UCSD-AML1 (cell line): ENCODE data around the gene CALML6.

Experiments used
- DNase-seq: peaks from one replicate; lab custom pipeline; 2025; ENCODE audit not compliant: unreplicated experiment; lab: John Stamatoyannopoulos, UW

CALML6 gene

GRCh38 chr1:1942753-1943656 lies 27.9 kb downstream of the CALML6 start:
- no peak for DNase-seq

- DNase-seq = peak; percentile 59
Observed at GRCh38 chr1:1943834-1944570, 28.9 kb downstream of the CALML6 start.

GRCh38 chr1:1945782-1946393 lies 30.8 kb downstream of the CALML6 start:
- DNase-seq = no peak

- no peak for DNase-seq
Observed at GRCh38 chr1:1946540-1946939, 31.5 kb downstream of the CALML6 start.

- DNase-seq = no peak
Observed at GRCh38 chr1:1947493-1947892, 32.4 kb downstream of the CALML6 start.

- DNase-seq = no peak
Observed at GRCh38 chr1:1948783-1949182, 33.7 kb downstream of the CALML6 start.

GRCh38 chr1:1950940-1951339 lies 35.9 kb downstream of the CALML6 start:
- no peak for DNase-seq

- DNase-seq = no peak
Observed at GRCh38 chr1:1954015-1954414, 39.0 kb downstream of the CALML6 start.

- DNase-seq = no peak
Observed at GRCh38 chr1:1954831-1955441, 39.9 kb downstream of the CALML6 start.

- DNase-seq = no peak
Observed at GRCh38 chr1:1955621-1956094, 40.6 kb downstream of the CALML6 start.

- no peak for DNase-seq
Observed at GRCh38 chr1:1956101-1956500, 41.0 kb downstream of the CALML6 start.

- no peak for DNase-seq
Observed at GRCh38 chr1:1956586-1957532, 41.8 kb downstream of the CALML6 start.

- no peak for DNase-seq
Observed at GRCh38 chr1:1957533-1957961, 42.5 kb downstream of the CALML6 start.

- no peak for DNase-seq
Observed at GRCh38 chr1:1958071-1958541, 43.0 kb downstream of the CALML6 start.

- DNase-seq = no peak
Observed at GRCh38 chr1:1959459-1959839, 44.4 kb downstream of the CALML6 start.

- DNase-seq = peak; percentile 83
Observed at GRCh38 chr1:1959840-1960479, 44.9 kb downstream of the CALML6 start.

GRCh38 chr1:1960480-1961196 lies 45.6 kb downstream of the CALML6 start:
- DNase-seq = no peak

GRCh38 chr1:1962752-1963151 lies 47.7 kb downstream of the CALML6 start:
- DNase-seq = no peak

- no peak for DNase-seq
Observed at GRCh38 chr1:1963570-1963969, 48.5 kb downstream of the CALML6 start.
